Upper lobe of left lung (tissue), 4 donors: Measurements from ENCODE around the gene POLDIP3.

Source experiments
- POLR2A ChIP-seq, 4 donors: fragments of 450-650 bp; IDR thresholded peaks; one replicate each; pipeline ENCODE4 v1.5.1; 2016 to 2017; ENCODE audit warnings: antibody characterized with exemption in 4 of 4, mild to moderate bottlenecking in 2 of 4
- POLR2AphosphoS5 ChIP-seq, 2 donors: sonication (generic); formaldehyde crosslinking; IDR thresholded peaks; one replicate each; pipeline ENCODE4 v1.5.1; 2017; ENCODE audit warnings: antibody characterized with exemption in 2 of 2
- TF ChIP-seq, protein P1 (sequence below), 6 experiments: fragments of 450-650 bp in 4 of 6; fragments of 200-600 bp in 2 of 6; sonication (generic) in 2 of 6; IDR thresholded peaks; one replicate each; pipeline ENCODE4 v1.5.1; 2016 to 2019; ENCODE audit warnings: antibody characterized with exemption in 6 of 6

DNA sequence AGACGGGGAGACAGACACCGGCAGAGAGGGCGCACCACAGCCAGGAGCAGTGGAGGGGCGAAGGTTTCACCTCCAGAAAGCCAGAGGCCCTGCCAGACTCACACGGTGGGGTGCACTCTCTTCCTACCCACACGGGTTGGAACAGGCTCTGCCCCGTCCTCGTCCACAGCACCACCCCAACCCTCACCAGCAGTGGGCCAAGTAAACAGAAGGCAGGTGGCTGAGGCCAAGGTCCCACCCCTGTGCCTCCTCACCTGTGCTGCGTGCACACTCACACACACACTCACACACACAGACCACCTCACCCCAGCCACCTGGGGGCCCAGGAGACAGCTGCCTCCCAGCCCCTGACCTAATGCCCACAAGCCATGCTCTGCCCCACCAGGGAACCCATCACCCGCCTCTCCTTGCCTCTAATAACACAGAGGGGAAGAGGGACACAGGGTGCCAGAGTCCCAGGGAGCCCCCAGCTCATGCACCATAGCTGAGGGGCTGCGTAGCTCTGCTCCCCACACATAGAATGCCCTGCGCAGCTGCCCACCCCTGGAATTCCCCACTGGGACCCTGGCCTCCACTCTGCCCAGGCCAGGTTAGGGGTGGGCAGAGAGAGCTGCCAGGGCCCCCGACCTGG is 31.4 kb upstream of the POLDIP3 start:
- TF ChIP-seq, protein P1, sequence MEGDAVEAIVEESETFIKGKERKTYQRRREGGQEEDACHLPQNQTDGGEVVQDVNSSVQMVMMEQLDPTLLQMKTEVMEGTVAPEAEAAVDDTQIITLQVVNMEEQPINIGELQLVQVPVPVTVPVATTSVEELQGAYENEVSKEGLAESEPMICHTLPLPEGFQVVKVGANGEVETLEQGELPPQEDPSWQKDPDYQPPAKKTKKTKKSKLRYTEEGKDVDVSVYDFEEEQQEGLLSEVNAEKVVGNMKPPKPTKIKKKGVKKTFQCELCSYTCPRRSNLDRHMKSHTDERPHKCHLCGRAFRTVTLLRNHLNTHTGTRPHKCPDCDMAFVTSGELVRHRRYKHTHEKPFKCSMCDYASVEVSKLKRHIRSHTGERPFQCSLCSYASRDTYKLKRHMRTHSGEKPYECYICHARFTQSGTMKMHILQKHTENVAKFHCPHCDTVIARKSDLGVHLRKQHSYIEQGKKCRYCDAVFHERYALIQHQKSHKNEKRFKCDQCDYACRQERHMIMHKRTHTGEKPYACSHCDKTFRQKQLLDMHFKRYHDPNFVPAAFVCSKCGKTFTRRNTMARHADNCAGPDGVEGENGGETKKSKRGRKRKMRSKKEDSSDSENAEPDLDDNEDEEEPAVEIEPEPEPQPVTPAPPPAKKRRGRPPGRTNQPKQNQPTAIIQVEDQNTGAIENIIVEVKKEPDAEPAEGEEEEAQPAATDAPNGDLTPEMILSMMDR (IDR thresholded peaks at IDR 0.05) = peak in 1 of 6 experiments; percentile 6
- TF ChIP-seq POLR2A (IDR thresholded peaks at IDR 0.05) (no peak), POLR2AphosphoS5 (IDR thresholded peaks at IDR 0.05) (no peak)
